ENCODE measurements around the gene B3GNT7. TPM values are rescaled to one million over a fixed set of nuclear protein-coding genes. Genes with fewer than 3 reads are reported as not detected.

Gene B3GNT7
- total RNA-seq, 2 experiments from 2014 or later: 7.8 to 8.7 TPM

- intact Hi-C loops (cut with micrococcal nuclease; ENCODE audit: unreplicated experiment): no loop called here
- CTCF ChIA-PET (ENCODE audit: unreplicated experiment): no interaction called here
Observed at GRCh38 chr2:231431606-231432005, 36.1 kb downstream of the B3GNT7 start.

GRCh38 chr2:231433990-231434389, 38.5 kb downstream of the B3GNT7 start:
- CTCF ChIA-PET (ENCODE audit: unreplicated experiment): no interaction called here
- Histone ChIP-seq H3K9me3 (ENCODE audit: low read length) (no peaks in the 10 kb centered on the region), H2AFZ (ENCODE audit: low read length) (no peak overlapping the region), H4K20me1 (ENCODE audit: insufficient read depth, low read length) (no peaks in the 10 kb centered on the region), H3K36me3 (ENCODE audit: insufficient read depth, low read length) (no peaks in the 10 kb centered on the region), H3K27ac (ENCODE audit: low read depth, low read length, poor library complexity, severe bottlenecking) (no peak overlapping the region), H3K4me1 (ENCODE audit: insufficient read depth, low read length, poor library complexity, severe bottlenecking) (no peaks in the 10 kb centered on the region), H3K4me2 (ENCODE audit: low read length) (no peak overlapping the region), H3K4me3 (ENCODE audit: low read depth, low read length, poor library complexity, severe bottlenecking) (no peak overlapping the region), H3K79me2 (ENCODE audit: insufficient read depth, low read depth, low read length) (no peaks in the 10 kb centered on the region), H3K9me2 (ENCODE audit: insufficient read depth, low read length) (no peaks in the 10 kb centered on the region)
- POLR2A ChIA-PET: no interaction called here
- no peak for DNase-seq (ENCODE audit: low spot score)
- intact Hi-C loops (cut with micrococcal nuclease; ENCODE audit: unreplicated experiment): no loop called here
- no TSS peak for BruUV-seq (replicated peaks)
- no peak for TF ChIP-seq EZH2phosphoT487 (IDR thresholded peaks at IDR 0.05; ENCODE audit: borderline replicate concordance, low read depth, low read length)
- TF ChIP-seq, protein P1, sequence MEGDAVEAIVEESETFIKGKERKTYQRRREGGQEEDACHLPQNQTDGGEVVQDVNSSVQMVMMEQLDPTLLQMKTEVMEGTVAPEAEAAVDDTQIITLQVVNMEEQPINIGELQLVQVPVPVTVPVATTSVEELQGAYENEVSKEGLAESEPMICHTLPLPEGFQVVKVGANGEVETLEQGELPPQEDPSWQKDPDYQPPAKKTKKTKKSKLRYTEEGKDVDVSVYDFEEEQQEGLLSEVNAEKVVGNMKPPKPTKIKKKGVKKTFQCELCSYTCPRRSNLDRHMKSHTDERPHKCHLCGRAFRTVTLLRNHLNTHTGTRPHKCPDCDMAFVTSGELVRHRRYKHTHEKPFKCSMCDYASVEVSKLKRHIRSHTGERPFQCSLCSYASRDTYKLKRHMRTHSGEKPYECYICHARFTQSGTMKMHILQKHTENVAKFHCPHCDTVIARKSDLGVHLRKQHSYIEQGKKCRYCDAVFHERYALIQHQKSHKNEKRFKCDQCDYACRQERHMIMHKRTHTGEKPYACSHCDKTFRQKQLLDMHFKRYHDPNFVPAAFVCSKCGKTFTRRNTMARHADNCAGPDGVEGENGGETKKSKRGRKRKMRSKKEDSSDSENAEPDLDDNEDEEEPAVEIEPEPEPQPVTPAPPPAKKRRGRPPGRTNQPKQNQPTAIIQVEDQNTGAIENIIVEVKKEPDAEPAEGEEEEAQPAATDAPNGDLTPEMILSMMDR (conservative IDR thresholded peaks at IDR 0.05; ENCODE audit: low read length): no peak

More at GRCh38 chr2:231431606-231432005, 36.1 kb downstream of the B3GNT7 start:
- H3K79me2 ChIP-seq (ENCODE audit: insufficient read depth, low read depth, low read length): no peaks in the 10 kb centered on the region
- no peak overlapping the region for H3K27ac ChIP-seq (ENCODE audit: low read depth, low read length, poor library complexity, severe bottlenecking)
- H2AFZ ChIP-seq (ENCODE audit: low read length): no peak overlapping the region
- TF ChIP-seq, protein P1 (conservative IDR thresholded peaks at IDR 0.05; ENCODE audit: low read length): no peak
- no peak for TF ChIP-seq EZH2phosphoT487 (IDR thresholded peaks at IDR 0.05; ENCODE audit: borderline replicate concordance, low read depth, low read length)
- BruUV-seq (replicated peaks): no TSS peak
- no peaks in the 10 kb centered on the region for H3K4me1 ChIP-seq (ENCODE audit: insufficient read depth, low read length, poor library complexity, severe bottlenecking)
- no peaks in the 10 kb centered on the region for H3K9me3 ChIP-seq (ENCODE audit: low read length)
- H3K36me3 ChIP-seq (ENCODE audit: insufficient read depth, low read length): no peaks in the 10 kb centered on the region
- H3K4me3 ChIP-seq (ENCODE audit: low read depth, low read length, poor library complexity, severe bottlenecking): no peak overlapping the region
- H4K20me1 ChIP-seq (ENCODE audit: insufficient read depth, low read length): no peaks in the 10 kb centered on the region
- no peaks in the 10 kb centered on the region for H3K9me2 ChIP-seq (ENCODE audit: insufficient read depth, low read length)
- no peak for DNase-seq (ENCODE audit: low spot score)
- H3K4me2 ChIP-seq (ENCODE audit: low read length): no peak overlapping the region
- POLR2A ChIA-PET: no interaction called here

DNA sequence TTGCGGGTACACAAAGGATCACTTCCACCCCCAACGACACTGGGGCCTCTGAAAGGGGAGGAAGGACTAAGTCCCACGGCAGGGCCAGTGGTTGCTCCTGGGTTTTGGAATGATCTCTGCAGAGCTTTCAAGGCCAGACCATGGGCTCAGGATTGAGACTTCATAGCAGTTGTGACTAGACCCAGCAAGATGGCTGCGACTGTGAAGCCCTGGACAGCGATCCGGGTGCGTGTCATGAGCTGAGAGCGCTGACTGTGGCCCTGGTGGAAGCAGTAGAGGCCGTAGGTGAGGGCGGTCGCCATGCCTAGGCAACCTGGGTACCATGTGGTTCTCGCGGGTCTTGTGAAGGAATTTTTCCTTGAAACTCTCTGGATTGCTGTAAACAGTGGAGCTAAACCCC, 41.4 kb downstream of the B3GNT7 start:
- Histone ChIP-seq H2AFZ (ENCODE audit: low read length) (no peak overlapping the region), H3K4me1 (ENCODE audit: insufficient read depth, low read length, poor library complexity, severe bottlenecking) (no peaks in the 10 kb centered on the region), H3K9me2 (ENCODE audit: insufficient read depth, low read length) (no peaks in the 10 kb centered on the region), H3K9me3 (ENCODE audit: low read length) (no peaks in the 10 kb centered on the region), H4K20me1 (ENCODE audit: insufficient read depth, low read length) (no peaks in the 10 kb centered on the region), H3K4me2 (ENCODE audit: low read length) (no peak overlapping the region), H3K36me3 (ENCODE audit: insufficient read depth, low read length) (no peaks in the 10 kb centered on the region), H3K27ac (ENCODE audit: low read depth, low read length, poor library complexity, severe bottlenecking) (no peak overlapping the region), H3K4me3 (ENCODE audit: low read depth, low read length, poor library complexity, severe bottlenecking) (no peak overlapping the region), H3K79me2 (ENCODE audit: insufficient read depth, low read depth, low read length) (no peaks in the 10 kb centered on the region)
- POLR2A ChIA-PET: interaction anchor here (1.0 to 1.1 kb wide), 2 partner anchors 17 to 102 kb away, joined by 3 read pairs; no protein-coding TSS in a partner anchor
- no TSS peak for BruUV-seq (replicated peaks)
- CTCF ChIA-PET (ENCODE audit: unreplicated experiment): no interaction called here
- DNase-seq (ENCODE audit: low spot score): no peak
- no peak for TF ChIP-seq EZH2phosphoT487 (IDR thresholded peaks at IDR 0.05; ENCODE audit: borderline replicate concordance, low read depth, low read length)
- intact Hi-C loops (cut with micrococcal nuclease; ENCODE audit: unreplicated experiment): no loop called here
